K562 (cell line): ENCODE measurements around the gene FGGY. TPM values are rescaled to one million over a fixed set of nuclear protein-coding genes. Genes with fewer than 3 reads are reported as not detected.

Experiments
- ATAC-seq: fragments of 200-7000 bp; cut with Tn5 transposase; 3 replicates; pipeline ENCODE4 v1.9.1; 2020; ENCODE audit warnings: moderate library complexity
- BruUV-seq: library from RNA; stranded (reverse); fragments of 400-500 nt; replicated peaks from 2 replicates; lab custom pipeline; 2021; lab: Mats Ljungman, UMichigan
- CTCF ChIA-PET: fragments of 300-600 bp; formaldehyde crosslinking; extraction: SDS; loops from one replicate; lab custom pipeline; 2021; ENCODE audit warnings: low intra/inter-chr PET ratio; lab: Yijun Ruan, JAX
- POLR2A ChIA-PET: fragments of 300-600, 350-650 bp; sonication (Branson Sonifier 250); formaldehyde crosslinking; extraction: SDS; loops from one replicate; lab custom pipeline; 2021; ENCODE audit warnings: antibody characterized with exemption, inconsistent platforms; lab: Yijun Ruan, JAX
- DNase-seq, 4 experiments: peaks; one replicate each; pipeline versions ENCODE4 v3.0.0 to v3.0.0-alpha.2; 2011 to 2018; ENCODE audit warnings: low spot score in 3 of 4, mixed read lengths in 3 of 4; ENCODE audit errors: extremely low read depth in 1 of 4
- FAIRE-seq: peaks from 2 replicates; lab custom pipeline; 2011; peaks lifted over from hg19 to GRCh38; lab: Jason Lieb, UNC
- H2AFZ ChIP-seq: 2 replicates; pipeline ENCODE4 v1.6.0; 2011; ENCODE audit warnings: low read depth, low read length, control low read depth, inconsistent platforms
- H3K27ac ChIP-seq: fragments of 200-600 bp; 3 replicates; pipeline ENCODE4 v1.8.0; 2011; ENCODE audit warnings: low read depth, mild to moderate bottlenecking, control low read depth, inconsistent platforms, low read length, moderate library complexity, mixed read lengths; ENCODE audit errors: extremely low read depth
- H3K27me3 ChIP-seq, 2 experiments: fragments of 300-600 bp in 1 of 2; 2 replicates in 1 of 2; 3 replicates in 1 of 2; pipeline versions ENCODE4 v1.6.0 to v1.8.0; 2011; ENCODE audit warnings: inconsistent platforms in 2 of 2, low read length in 2 of 2, mild to moderate bottlenecking in 1 of 2, mixed read lengths in 1 of 2, moderate library complexity in 1 of 2; ENCODE audit not compliant: control insufficient read depth in 2 of 2, insufficient read depth in 2 of 2
- H3K36me3 ChIP-seq: fragments of 300-600 bp; 3 replicates; pipeline ENCODE4 v1.8.0; 2011; ENCODE audit warnings: mild to moderate bottlenecking, low read length, inconsistent platforms; ENCODE audit not compliant: control insufficient read depth, insufficient read depth
- H3K4me1 ChIP-seq, 2 experiments: fragments of 200-600 bp in 1 of 2; replicated peaks in 1 of 2; 2 replicates in 1 of 2; 3 replicates in 1 of 2; pipeline versions ENCODE4 v1.5.1 to v1.8.0; 2011; ENCODE audit warnings: inconsistent platforms in 2 of 2, low read length in 2 of 2, mild to moderate bottlenecking in 1 of 2, mixed read lengths in 1 of 2, moderate library complexity in 1 of 2; ENCODE audit not compliant: control insufficient read depth in 2 of 2, insufficient read depth in 2 of 2
- H3K4me2 ChIP-seq: 2 replicates; pipeline ENCODE4 v1.6.1; 2011; ENCODE audit warnings: low read length, control low read depth, inconsistent platforms, mixed read lengths; ENCODE audit not compliant: insufficient read depth
- H3K4me3 ChIP-seq: fragments of 200-600 bp; sonication (generic), shearing (Covaris generic); 2 replicates; pipeline ENCODE4 v1.5.1; 2016; ENCODE audit warnings: control low read depth, inconsistent platforms
- H3K79me2 ChIP-seq: fragments of 200-600 bp; 3 replicates; pipeline ENCODE4 v1.8.0; 2011; ENCODE audit warnings: low read length, inconsistent platforms; ENCODE audit not compliant: control insufficient read depth, insufficient read depth
- H3K9ac ChIP-seq, 2 experiments: 2 replicates each; pipeline versions ENCODE4 v1.6.0 to v1.6.1; 2011; ENCODE audit warnings: low read depth in 2 of 2, low read length in 2 of 2, control low read depth in 1 of 2, inconsistent platforms in 1 of 2, mild to moderate bottlenecking in 1 of 2, mixed read lengths in 1 of 2; ENCODE audit not compliant: insufficient read depth in 1 of 2
- H3K9me1 ChIP-seq: one replicate; pipeline ENCODE4 v1.6.0; 2011; ENCODE audit warnings: inconsistent platforms, mild to moderate bottlenecking, low read length, moderate library complexity; ENCODE audit not compliant: control insufficient read depth, insufficient read depth
- H3K9me3 ChIP-seq: replicated peaks from 2 replicates; pipeline ENCODE4 v1.5.1; 2011; ENCODE audit warnings: low read depth, low read length, inconsistent platforms; ENCODE audit not compliant: control insufficient read depth, insufficient read depth
- H4K20me1 ChIP-seq: replicated peaks from 2 replicates; pipeline ENCODE4 v1.6.1; 2011; ENCODE audit warnings: low read length, inconsistent platforms, mixed read lengths; ENCODE audit not compliant: control insufficient read depth, insufficient read depth
- DIDO1 ChIP-seq: fragments of 450-650 bp; IDR thresholded peaks from 2 replicates; pipeline ENCODE4 v1.6.1; 2016; ENCODE audit warnings: low read depth, missing biosample characterization, missing genetic modification characterization
- GABPA ChIP-seq: fragments of 200-800 bp; sonication (Bioruptor generic); conservative IDR thresholded peaks from 2 replicates; pipeline ENCODE4 v1.6.1; 2016; ENCODE audit warnings: low read depth, missing genetic modification characterization, missing compliant biosample characterization
- MTF1 ChIP-seq: fragments of 250-450 bp; sonication (Bioruptor Pico); IDR thresholded peaks from 2 replicates; pipeline ENCODE4 v1.9.0; 2021; ENCODE audit warnings: moderate library complexity, mild to moderate bottlenecking, inconsistent platforms, borderline replicate concordance
- MYNN ChIP-seq, 2 experiments: sonication (generic); formaldehyde crosslinking in 1 of 2; IDR thresholded peaks; 2 replicates each; pipeline versions ENCODE4 v1.5.0 to v1.6.1; 2016 to 2020; ENCODE audit warnings: antibody characterized with exemption in 1 of 2, missing genetic modification reagents in 1 of 2
- POLR3A ChIP-seq: IDR thresholded peaks from 2 replicates; pipeline ENCODE4 v1.6.1; 2011; ENCODE audit warnings: borderline replicate concordance, mild to moderate bottlenecking, moderate library complexity; ENCODE audit not compliant: insufficient read length, insufficient read depth; ENCODE audit errors: extremely low read depth
- RB1 ChIP-seq: fragments of 450-650 bp; IDR thresholded peaks from 2 replicates; pipeline ENCODE4 v1.6.1; 2017; ENCODE audit warnings: low read depth, mild to moderate bottlenecking
- SMAD3 ChIP-seq: fragments of 450-650 bp; formaldehyde crosslinking; conservative IDR thresholded peaks from 2 replicates; pipeline ENCODE4 v1.4.0; 2020; ENCODE audit warnings: mild to moderate bottlenecking
- ZNF146 ChIP-seq: IDR thresholded peaks from one replicate; pipeline ENCODE4 v1.6.1; 2018; ENCODE audit warnings: missing compliant biosample characterization; ENCODE audit not compliant: unreplicated experiment
- ZNF431 ChIP-seq: sonication (generic); formaldehyde crosslinking; IDR thresholded peaks from 2 replicates; pipeline ENCODE4 v1.8.0; 2022; ENCODE audit warnings: mild to moderate bottlenecking, missing genetic modification reagents
- WGBS: fragments of 100-300 bp; shearing (Covaris generic); methylation state at CpG from one replicate; pipeline ENCODE4 v1.1.6; 2016; ENCODE audit warnings: low coverage, mixed read lengths; ENCODE audit not compliant: insufficient coverage; ENCODE audit errors: missing lambda C conversion rate; 5-methylcytosine and 5-hydroxymethylcytosine counted together
- in situ Hi-C: fragments of 300-500 bp; cut with MboI; formaldehyde crosslinking; loops from 4 replicates; pipeline ENCODE4 v1.15.0; 2018; ENCODE audit warnings: inconsistent platforms, mixed read lengths
- intact Hi-C: fragments of 100-400 bp; cut with micrococcal nuclease; formaldehyde crosslinking; loops from 2 replicates; pipeline ENCODE4 v1.14.2; 2022
- polyA plus RNA-seq, 8 experiments: library from polyadenylated mRNA; depleted of rRNA in 4 of 8; stranded (reverse) in 5 of 8; unstranded in 3 of 8; fragments of >200 nt; fragmentation: Nextera tagmentation in 2 of 8; fragmentation: Illumina TruSeq in 1 of 8; extraction: Ambion mirVana in 2 of 8; extraction: Trizol in 1 of 8; gene quantifications; 2 replicates each; pipeline versions ENCODE4 v1.2.1 to v1.2.3, GENCODE V29; 2011 to 2014; ENCODE audit warnings: inconsistent platforms in 1 of 8, missing spikeins in 1 of 8
- total RNA-seq, 7 experiments: library from RNA; depleted of rRNA in 6 of 7; stranded (reverse); fragments of >200 nt in 6 of 7; fragmentation: Illumina TruSeq in 2 of 7; extraction: Trizol in 2 of 7; gene quantifications; 2 replicates each; pipeline versions ENCODE4 v1.2.1 to v1.2.3, GENCODE V29; 2011 to 2021; ENCODE audit warnings: low replicate concordance in 1 of 7
- TF ChIP-seq, protein P1 (sequence below): fragments of 250-450 bp; sonication (Bioruptor Pico); IDR thresholded peaks from 2 replicates; pipeline ENCODE4 v1.9.0; 2021; ENCODE audit warnings: mild to moderate bottlenecking, inconsistent platforms
- TF ChIP-seq, protein P2 (sequence below): fragments of 450-650 bp; formaldehyde crosslinking; IDR thresholded peaks from 2 replicates; pipeline ENCODE4 v1.4.0; 2022; ENCODE audit warnings: missing genetic modification characterization
- TF ChIP-seq, protein P3 (sequence below): fragments of 250-450 bp; sonication (Bioruptor Pico); IDR thresholded peaks from 2 replicates; pipeline ENCODE4 v1.6.1; 2021; ENCODE audit warnings: mild to moderate bottlenecking
- TF ChIP-seq, protein P4 (sequence below): conservative IDR thresholded peaks from 2 replicates; pipeline ENCODE4 v1.6.1; 2011; ENCODE audit warnings: low read depth, mild to moderate bottlenecking, low read length; ENCODE audit not compliant: control insufficient read depth
- TF ChIP-seq, protein P5 (sequence below): sonication (generic); formaldehyde crosslinking; IDR thresholded peaks from 2 replicates; pipeline ENCODE4 v1.8.0; 2022; ENCODE audit warnings: mild to moderate bottlenecking, missing genetic modification reagents

FGGY gene
- total and polyA plus RNA-seq, 9 of the 15 experiments (the other 6 are each of a cell fraction or from before 2014, with no cell fraction given): 9.7 to 19.2 (median 12.6) TPM

DNA sequence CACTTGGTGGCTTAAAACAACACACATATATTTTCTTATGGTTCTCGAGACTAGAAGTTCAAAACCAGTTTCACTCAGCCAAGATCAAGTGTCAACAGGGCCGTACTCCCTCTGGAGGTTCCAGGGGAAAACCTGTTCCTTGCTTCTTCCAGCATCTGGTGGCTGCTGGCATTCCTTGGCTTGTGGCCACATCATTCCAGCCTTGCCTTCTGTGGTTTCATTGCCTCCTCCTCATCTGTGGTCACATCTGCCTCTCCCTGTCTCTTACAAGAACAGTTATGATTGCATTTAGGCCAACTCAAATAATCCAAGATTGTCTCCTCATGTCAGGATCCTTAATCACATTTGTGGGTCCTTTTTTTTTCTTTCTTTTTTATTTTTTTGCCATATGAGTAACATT lies 277.2 kb downstream of the FGGY start (continued):
- TF ChIP-seq GABPA (no peak), MTF1 (CRISPR knock-in tag) (no peak), MYNN (IDR thresholded peaks at IDR 0.05) (no peak), MYNN (CRISPR knock-in tag; IDR thresholded peaks at IDR 0.05) (no peak)
- TF ChIP-seq, protein P1, sequence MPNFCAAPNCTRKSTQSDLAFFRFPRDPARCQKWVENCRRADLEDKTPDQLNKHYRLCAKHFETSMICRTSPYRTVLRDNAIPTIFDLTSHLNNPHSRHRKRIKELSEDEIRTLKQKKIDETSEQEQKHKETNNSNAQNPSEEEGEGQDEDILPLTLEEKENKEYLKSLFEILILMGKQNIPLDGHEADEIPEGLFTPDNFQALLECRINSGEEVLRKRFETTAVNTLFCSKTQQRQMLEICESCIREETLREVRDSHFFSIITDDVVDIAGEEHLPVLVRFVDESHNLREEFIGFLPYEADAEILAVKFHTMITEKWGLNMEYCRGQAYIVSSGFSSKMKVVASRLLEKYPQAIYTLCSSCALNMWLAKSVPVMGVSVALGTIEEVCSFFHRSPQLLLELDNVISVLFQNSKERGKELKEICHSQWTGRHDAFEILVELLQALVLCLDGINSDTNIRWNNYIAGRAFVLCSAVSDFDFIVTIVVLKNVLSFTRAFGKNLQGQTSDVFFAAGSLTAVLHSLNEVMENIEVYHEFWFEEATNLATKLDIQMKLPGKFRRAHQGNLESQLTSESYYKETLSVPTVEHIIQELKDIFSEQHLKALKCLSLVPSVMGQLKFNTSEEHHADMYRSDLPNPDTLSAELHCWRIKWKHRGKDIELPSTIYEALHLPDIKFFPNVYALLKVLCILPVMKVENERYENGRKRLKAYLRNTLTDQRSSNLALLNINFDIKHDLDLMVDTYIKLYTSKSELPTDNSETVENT (CRISPR knock-in tag): no peak
- TF ChIP-seq, protein P2, sequence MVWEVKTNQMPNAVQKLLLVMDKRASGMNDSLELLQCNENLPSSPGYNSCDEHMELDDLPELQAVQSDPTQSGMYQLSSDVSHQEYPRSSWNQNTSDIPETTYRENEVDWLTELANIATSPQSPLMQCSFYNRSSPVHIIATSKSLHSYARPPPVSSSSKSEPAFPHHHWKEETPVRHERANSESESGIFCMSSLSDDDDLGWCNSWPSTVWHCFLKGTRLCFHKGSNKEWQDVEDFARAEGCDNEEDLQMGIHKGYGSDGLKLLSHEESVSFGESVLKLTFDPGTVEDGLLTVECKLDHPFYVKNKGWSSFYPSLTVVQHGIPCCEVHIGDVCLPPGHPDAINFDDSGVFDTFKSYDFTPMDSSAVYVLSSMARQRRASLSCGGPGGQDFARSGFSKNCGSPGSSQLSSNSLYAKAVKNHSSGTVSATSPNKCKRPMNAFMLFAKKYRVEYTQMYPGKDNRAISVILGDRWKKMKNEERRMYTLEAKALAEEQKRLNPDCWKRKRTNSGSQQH (CRISPR knock-in tag): no peak
- TF ChIP-seq, protein P3, sequence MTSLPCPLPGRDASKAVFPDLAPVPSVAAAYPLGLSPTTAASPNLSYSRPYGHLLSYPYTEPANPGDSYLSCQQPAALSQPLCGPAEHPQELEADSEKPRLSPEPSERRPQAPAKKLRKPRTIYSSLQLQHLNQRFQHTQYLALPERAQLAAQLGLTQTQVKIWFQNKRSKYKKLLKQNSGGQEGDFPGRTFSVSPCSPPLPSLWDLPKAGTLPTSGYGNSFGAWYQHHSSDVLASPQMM (CRISPR knock-in tag): no peak

DNA sequence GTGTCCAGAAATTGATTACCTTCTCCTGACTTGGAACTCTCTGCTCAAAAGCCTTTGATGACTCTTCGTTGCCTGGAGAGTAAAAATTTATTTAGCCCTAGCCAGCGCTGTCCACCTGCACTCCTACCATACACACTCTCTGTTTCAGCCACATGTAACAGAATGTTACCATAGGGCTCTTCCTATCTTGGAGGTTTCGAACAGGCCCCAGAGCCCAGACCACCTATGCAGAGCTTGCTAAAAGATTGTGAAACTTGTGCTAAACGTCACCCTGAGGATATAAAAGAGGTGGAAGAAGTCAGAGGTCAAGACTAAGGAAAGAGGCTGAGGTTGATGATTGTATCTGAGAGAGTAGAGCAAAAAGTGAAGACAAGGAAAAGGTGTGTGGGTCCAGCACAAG lies 280.9 kb downstream of the FGGY start:
- ChIA-PET CTCF (no interaction called here), POLR2A (interaction anchor here (0.6 kb wide), 1 partner anchor 9 kb away, joined by 3 read pairs; no protein-coding TSS in a partner anchor)
- H3K9me1 ChIP-seq: no peaks in the 10 kb centered on the region
- 5% methylated on average over 4 of the region's 4 CpGs for WGBS
- H3K4me3 ChIP-seq: no peak overlapping the region
- no peak overlapping the region for H2AFZ ChIP-seq
- no peaks in the 10 kb centered on the region for H3K27me3 ChIP-seq
- FAIRE-seq (no peak), ATAC-seq (no peak), DNase-seq (no peak)
- in situ Hi-C loops: no loop called here
- no peaks in the 10 kb centered on the region for H4K20me1 ChIP-seq
- H3K9ac ChIP-seq: no peak overlapping the region
- no peak overlapping the region for H3K4me2 ChIP-seq
- H3K9me3 ChIP-seq: no peaks in the 10 kb centered on the region; the same call in 1 of the 2 replicates
- H3K4me1 ChIP-seq: no peaks in the 10 kb centered on the region
- no TSS peak for BruUV-seq
- no peaks in the 10 kb centered on the region for H3K36me3 ChIP-seq
- no peak overlapping the region for H3K27ac ChIP-seq
- H3K79me2 ChIP-seq: no peaks in the 10 kb centered on the region
- intact Hi-C loops: no loop called here
- TF ChIP-seq ZNF431 (CRISPR knock-in tag) (no peak), ZNF146 (CRISPR knock-in tag) (no peak), POLR3A (no peak), SMAD3 (CRISPR knock-in tag) (no peak), RB1 (no peak), DIDO1 (tag) (no peak)
- TF ChIP-seq, protein P4, sequence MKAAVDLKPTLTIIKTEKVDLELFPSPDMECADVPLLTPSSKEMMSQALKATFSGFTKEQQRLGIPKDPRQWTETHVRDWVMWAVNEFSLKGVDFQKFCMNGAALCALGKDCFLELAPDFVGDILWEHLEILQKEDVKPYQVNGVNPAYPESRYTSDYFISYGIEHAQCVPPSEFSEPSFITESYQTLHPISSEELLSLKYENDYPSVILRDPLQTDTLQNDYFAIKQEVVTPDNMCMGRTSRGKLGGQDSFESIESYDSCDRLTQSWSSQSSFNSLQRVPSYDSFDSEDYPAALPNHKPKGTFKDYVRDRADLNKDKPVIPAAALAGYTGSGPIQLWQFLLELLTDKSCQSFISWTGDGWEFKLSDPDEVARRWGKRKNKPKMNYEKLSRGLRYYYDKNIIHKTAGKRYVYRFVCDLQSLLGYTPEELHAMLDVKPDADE: no peak
- TF ChIP-seq, protein P5, sequence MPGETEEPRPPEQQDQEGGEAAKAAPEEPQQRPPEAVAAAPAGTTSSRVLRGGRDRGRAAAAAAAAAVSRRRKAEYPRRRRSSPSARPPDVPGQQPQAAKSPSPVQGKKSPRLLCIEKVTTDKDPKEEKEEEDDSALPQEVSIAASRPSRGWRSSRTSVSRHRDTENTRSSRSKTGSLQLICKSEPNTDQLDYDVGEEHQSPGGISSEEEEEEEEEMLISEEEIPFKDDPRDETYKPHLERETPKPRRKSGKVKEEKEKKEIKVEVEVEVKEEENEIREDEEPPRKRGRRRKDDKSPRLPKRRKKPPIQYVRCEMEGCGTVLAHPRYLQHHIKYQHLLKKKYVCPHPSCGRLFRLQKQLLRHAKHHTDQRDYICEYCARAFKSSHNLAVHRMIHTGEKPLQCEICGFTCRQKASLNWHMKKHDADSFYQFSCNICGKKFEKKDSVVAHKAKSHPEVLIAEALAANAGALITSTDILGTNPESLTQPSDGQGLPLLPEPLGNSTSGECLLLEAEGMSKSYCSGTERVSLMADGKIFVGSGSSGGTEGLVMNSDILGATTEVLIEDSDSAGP (CRISPR knock-in tag): no peak
